NCI-H510A (cell line): ENCODE results near the gene SELENOI.
"Not testable (repeated sequence)": the region's sequence is repeated elsewhere in the genome, so short reads cannot be mapped to it uniquely, and the experiment has no call there.

Source experiments
- DNase-seq: peaks from one replicate; lab custom pipeline; 2025; lab: John Stamatoyannopoulos, UW

The SELENOI gene

GRCh38 chr2:26327291-26328272, 18.4 kb upstream of the SELENOI start:
- no peak for DNase-seq

DNA sequence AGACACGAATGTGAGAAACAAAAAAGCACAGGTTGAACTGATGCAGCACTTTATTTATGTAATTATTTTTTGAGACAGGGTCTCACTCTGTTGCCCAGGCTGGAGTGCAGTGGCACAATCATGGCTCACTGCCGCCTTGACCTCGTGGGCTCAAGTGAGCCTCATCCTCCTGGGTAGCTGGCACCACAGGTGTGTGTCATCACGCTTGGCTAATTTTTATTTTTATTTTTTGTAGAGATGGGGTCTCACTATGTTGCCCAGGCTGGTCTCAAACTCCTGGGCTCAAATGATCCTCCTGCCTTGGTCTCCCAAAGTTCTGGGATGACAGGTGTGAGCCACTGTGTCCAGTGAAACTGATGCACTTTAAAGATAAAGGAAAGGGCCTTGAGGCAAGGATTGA, 16.9 kb upstream of the SELENOI start:
- DNase-seq, result not testable (repeated sequence)

- peak; percentile 41 for DNase-seq
Observed at GRCh38 chr2:26330114-26330549, 15.8 kb upstream of the SELENOI start.

GRCh38 chr2:26330604-26331003, 15.3 kb upstream of the SELENOI start:
- DNase-seq, result no peak

DNA sequence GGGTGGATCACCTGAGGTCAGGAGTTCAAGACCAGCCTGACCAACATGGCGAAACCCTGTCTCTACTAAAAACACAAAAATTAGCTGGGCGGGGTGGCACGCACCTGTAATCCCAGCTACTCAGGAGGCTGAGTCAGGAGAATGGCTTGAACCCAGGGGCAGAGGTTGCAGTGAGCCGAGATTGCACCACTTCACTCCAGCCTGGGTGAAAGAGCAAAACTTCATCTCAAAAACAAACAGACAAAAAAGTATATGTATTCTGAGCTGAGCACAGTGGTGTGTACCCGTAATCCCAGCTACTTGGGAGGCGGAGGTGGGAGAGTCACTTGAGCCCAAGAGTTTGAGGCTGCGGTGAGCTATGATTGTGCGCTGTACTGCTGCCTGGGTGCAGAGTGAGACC, 14.6 kb upstream of the SELENOI start:
- DNase-seq, result not testable (repeated sequence)

- DNase-seq, result no peak
Observed at GRCh38 chr2:26333293-26333692, 12.7 kb upstream of the SELENOI start.

GRCh38 chr2:26335231-26335630, 10.7 kb upstream of the SELENOI start:
- no peak for DNase-seq

DNA sequence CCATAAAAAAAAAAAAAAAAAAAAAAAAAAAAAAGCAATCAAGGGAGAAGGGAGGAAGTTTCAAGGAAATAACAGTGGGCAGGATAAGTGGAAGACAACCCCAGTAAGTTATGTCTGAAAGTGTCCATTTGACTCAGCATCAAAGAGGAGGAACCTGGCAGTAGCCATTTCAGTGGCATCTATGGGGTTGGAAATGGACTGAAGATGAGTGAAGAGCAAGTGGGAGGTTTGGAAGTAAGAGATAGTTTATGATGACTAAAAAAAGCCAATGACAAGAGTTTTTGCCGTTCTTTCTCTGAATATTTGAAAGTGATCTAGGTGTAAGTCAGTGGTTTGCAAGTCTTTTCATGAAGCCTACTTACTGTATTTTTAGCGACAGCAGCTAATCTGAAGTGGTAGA, 9.2 kb upstream of the SELENOI start:
- no peak for DNase-seq

GRCh38 chr2:26337298-26337697, 8.6 kb upstream of the SELENOI start:
- DNase-seq, result no peak

DNA sequence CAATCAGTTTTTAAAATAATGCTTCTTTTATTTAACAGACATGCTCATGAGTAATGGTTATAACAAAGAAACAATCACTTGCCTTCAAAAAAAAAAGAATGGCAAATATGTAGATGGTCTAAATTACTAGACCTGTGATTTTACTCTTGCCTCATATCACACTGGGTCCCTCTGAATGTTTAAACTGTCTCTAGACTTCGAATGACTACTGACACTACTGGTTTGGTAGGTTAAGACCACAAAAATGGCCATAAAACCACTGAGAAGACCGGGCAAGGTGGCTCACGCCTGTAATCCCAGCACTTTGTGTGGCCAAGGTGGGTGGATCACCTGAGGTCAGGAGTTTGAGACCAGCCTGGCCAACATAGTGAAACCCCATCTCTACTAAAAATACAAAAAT, 5.1 kb upstream of the SELENOI start:
- no peak for DNase-seq

- no peak for DNase-seq
Observed at GRCh38 chr2:26344581-26345282, 1.2 kb upstream of the SELENOI start.

DNA sequence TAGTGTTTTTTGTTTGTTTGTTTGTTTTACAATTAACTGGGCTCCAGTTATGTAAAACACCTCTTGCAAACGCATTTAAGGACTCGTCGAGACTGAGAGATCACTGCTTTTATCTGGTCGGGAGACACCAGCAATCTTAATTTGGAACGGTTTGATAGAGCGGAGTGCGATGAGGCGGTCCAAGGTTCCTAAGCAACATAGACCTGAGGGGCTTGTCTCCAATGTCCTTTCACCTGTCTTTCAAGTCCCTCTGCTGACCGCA, 729 bp upstream of the SELENOI start:
- no peak for DNase-seq

- peak; percentile 64 for DNase-seq
Observed at GRCh38 chr2:26346454-26347053, 611 bp downstream of the SELENOI start, which contains the start of gene ADGRF3. Gene ADGRF3, minus strand, starts transcription at chr2:26346789. Its CDS starts 555 bp downstream, at chr2:26346234.

- DNase-seq, result no peak
Observed at GRCh38 chr2:26347286-26347865, 1.4 kb downstream of the SELENOI start.

DNA sequence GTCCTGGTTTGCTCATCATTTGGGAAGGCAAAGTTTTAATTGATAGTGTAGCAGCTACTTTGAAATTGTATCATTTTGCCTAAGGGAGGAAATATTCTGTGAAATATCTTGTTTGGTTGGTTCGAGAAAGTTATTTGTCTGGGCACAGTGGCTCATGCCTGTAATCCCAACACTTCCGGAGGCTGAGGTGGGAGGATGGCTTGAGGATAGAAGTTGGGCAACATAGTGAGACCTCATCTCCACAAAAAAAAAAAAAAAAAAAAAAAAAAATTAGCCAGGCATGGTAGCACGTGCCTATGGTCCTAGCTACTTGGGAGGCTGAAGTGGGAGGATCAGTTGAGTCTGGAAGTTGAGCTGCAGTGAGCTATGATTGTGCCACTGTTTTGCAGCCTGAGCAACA, 3.7 kb downstream of the SELENOI start:
- DNase-seq, result no peak

DNA sequence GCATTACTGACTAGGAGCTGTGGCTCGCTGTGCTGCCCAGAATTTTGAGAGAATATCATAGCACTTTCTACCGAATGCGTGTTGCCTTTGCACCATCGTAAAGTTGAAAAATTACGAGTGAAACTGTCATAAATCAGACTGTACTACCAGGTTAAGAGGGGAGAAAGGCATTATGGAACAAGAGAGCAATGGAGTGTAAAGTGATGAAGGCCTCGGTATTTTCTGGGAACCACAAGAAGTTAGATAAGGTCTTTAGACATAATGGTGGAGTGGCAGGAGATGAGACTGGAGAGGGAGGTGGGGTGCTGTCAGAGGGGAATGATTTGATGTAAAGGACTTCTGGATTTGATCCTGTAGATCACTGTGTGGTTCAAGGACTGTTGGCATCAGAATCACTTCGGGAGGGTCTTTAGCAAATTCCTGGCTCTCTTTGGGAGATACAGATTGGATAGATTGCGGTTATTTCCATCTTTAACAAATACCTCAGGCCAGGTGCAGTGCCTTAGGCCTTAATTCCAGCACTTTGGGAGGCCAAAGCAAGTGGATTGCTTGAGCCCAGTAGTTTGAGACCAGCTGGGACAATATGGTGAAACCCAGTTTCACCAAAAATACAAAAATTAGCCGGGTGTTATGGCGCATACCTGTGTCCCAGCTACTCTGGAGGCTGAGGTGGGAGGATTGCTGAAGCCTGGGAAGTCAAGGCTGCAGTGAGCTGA, 5.6 kb downstream of the SELENOI start:
- DNase-seq, result no peak

- no peak for DNase-seq
Observed at GRCh38 chr2:26352892-26353291, 6.9 kb downstream of the SELENOI start.

DNA sequence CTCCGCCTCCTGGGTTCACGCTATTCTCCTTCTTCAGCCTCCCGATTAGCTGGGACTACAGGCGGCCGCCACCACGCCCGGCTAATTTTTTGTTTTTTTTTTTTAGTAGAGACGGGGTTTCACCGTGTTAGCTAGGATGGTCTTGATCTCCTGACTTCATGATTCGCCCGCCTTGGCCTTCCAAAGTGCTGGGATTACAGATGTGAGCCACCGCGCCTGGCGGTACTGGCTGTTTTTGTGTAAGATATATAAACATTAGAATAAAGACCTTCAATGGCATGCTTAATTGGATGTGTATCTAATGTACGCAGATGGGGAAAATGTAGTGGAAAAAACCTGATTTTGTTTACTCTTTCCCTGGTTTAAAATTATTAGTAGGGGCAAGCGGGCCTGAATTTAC, 8.5 kb downstream of the SELENOI start:
- not testable (repeated sequence) for DNase-seq

DNA sequence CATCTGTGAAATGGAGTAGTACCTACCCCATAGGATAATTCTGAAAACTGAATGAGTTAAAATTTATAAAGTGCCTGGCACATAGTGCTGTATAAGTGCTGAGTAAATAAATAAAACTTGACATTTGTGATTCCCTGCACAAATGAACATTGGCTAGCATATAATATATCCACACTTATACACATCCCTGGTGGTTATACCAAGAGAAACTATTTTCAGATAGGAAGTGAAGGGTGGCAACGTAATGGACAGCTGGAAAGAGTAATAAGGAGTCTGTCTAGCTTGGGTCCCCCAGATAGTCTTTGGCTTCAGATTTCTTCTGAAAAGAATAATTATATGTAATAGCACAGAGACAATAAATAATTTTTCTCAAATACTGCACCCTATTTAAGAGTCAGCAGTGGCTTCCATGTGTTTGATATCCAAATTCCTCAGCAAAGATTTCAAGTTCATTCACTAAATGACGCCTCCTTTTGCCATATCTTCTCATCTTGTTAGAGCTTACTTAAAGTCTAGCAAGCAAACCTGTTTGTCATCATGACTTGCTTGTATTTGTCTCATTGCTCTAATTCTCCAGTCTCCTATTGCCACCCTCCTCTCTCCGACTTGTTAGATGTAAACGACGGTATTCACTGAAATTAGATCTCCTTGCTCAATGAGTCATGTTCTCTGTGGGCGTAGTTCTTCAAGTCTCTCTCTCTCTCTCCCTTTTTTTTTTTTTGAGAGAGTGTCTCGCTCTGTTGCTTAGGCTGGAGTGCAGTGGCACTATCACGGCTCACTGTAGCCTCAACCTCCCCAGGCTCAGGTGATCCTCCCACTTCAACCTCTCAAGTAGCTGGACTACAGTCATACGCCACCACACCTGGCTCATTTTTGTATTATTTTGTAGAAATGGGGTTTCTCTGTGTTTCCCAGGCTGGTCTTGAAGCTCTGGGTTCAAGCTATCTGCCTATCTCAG, 9.4 kb downstream of the SELENOI start:
- DNase-seq, result no peak

DNA sequence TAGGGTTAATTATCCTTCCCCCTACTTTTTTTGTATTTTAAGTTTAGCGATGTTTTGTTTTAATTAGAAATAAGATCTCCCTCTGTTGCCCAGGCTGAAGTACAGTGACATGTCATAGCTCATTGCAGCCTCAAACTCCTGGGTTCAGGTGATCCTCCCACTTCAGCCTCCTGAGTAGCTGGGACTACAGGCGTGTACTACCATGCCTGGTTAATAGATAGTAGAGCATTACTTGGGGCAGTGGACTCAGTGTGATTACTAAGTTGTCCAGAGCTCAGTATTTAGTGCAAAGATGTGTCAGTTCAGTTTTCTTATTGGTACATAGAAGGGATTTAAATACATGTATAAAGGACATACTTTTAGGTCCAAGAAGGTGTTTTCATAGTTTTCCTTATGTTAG, 10.2 kb downstream of the SELENOI start:
- no peak for DNase-seq

GRCh38 chr2:26356771-26357170, 10.8 kb downstream of the SELENOI start:
- DNase-seq, result no peak
